HG02840 (cell line): ENCODE data around the gene SLC5A7.

ENCODE experiments used
- ATAC-seq: cut with Tn5 transposase; IDR thresholded peaks from one replicate; pipeline ENCODE4 v1.9.1; 2021; ENCODE audit warnings: mild to moderate bottlenecking, moderate library complexity, moderate number of reproducible peaks; ENCODE audit not compliant: unreplicated experiment, low FRiP score

SLC5A7 gene

GRCh38 chr2:107986278-107987217 lies at the start of gene SLC5A7:
Gene SLC5A7 (plus strand): TSS chr2:107986524. CDS start chr2:107988156, 1,632 bp downstream.
- no peak for ATAC-seq

DNA sequence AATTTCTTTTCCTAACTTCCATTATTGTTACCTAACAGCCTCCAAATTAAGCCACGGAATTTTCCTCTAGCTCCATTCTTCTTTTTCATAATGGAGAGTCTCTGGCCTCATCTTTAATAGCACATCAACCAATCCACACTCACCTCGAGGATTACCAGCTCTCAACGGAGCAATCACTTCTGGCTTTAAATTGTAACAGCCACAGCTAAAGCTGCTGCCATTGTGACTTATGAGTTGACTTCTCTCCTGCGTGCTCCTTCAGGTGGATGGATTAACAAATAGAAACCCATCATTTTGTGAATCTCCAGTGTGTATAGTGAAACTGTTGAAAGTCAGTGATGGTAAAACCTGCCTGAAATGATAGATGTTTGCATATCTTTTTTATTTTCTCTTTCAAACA lies 24.9 kb upstream of the SLC5A7 start:
- ATAC-seq = no peak

- ATAC-seq = no peak
Observed at GRCh38 chr2:107964185-107964584, 22.1 kb upstream of the SLC5A7 start.

- no peak for ATAC-seq
Observed at GRCh38 chr2:107984707-107985106, 1.6 kb upstream of the SLC5A7 start.

- ATAC-seq = no peak
Observed at GRCh38 chr2:107988108-107988507, 1.8 kb downstream of the SLC5A7 start.

DNA sequence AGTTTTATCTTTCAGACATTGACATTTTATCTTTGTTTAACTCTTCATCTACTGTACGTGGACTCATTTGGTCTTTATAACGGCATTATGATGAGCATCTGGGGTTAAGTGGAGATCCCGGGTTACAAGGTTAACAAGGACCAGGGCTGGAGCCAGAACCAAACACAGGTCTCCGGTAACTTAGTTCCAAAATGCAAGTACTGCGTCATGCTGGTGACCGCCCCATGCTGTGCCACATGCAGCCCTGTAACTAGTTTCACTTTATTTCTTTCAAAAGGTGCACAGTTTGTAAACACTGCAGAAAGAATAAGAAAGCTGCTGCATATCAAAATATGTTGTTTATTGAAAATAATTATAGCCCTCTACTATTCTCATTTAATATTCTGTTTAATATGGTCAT lies 3.1 kb downstream of the SLC5A7 start:
- no peak for ATAC-seq

- ATAC-seq = no peak
Observed at GRCh38 chr2:107990718-107991117, 4.4 kb downstream of the SLC5A7 start.

- no peak for ATAC-seq
Observed at GRCh38 chr2:107992069-107992468, 5.7 kb downstream of the SLC5A7 start.

DNA sequence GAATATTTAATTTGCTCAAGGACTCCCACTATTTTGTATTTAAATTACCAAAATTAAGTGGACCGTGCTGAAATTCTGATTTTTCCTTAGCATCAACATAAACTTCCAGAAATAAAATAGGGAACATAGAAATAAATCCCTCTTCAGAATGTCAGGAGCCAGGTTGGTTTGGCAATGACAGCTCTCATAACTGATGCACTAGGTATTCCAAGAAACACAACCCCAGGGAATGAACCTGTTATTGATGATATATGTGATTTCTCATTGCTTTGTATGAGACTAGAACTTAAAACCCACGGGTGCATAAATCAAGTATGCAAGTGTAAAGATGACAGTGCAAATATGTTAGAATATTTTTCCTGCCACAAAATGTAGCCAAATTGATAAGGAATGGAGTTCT lies 12.8 kb downstream of the SLC5A7 start:
- no peak for ATAC-seq

- no peak for ATAC-seq
Observed at GRCh38 chr2:108010912-108011591, 24.7 kb downstream of the SLC5A7 start.

GRCh38 chr2:108013305-108013704 lies 27.0 kb downstream of the SLC5A7 start:
- ATAC-seq = no peak

DNA sequence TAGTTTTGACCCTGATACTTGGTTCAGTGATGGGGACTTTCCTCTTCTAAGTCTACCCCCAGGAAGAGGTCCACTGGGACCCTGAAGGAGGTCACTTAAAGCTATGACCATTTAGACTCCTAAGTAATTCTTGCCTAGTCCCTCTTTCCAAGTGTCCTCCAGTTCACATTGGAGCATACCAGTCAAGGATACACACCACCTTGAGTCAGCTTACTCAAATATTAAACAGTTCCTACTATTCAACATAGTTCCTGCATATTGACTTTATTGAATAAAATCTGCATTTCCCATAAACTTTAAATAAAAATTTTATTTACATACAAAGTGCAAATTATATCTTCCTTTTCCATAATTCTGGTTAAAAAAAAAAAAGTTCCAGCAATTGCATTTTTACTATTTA lies 36.3 kb downstream of the SLC5A7 start:
- no peak for ATAC-seq

DNA sequence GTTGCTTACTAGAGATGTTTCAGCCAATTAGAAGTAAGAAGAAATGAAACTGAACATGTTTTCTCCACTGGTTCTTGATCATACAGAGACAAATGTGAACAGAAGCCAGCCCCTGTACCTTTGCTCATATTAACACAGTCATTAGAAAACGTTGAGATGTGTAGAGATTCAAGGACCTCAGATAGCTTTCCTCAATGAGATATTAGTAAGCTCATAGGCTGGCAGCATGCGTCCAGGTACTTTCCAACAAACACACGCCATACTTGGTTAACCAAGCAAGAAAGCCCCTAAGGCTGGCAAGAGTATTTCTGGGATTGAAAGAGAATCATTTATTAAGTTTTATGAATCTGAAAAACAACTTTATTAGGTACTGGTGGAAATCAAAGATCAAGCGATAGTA lies 37.5 kb downstream of the SLC5A7 start:
- no peak for ATAC-seq

GRCh38 chr2:108026092-108026794 lies 39.9 kb downstream of the SLC5A7 start:
- ATAC-seq = no peak

GRCh38 chr2:108029496-108029895 lies 43.2 kb downstream of the SLC5A7 start:
- no peak for ATAC-seq

- ATAC-seq = no peak
Observed at GRCh38 chr2:108029912-108030311, 43.6 kb downstream of the SLC5A7 start.

GRCh38 chr2:108031471-108031941 lies 45.2 kb downstream of the SLC5A7 start:
- no peak for ATAC-seq

DNA sequence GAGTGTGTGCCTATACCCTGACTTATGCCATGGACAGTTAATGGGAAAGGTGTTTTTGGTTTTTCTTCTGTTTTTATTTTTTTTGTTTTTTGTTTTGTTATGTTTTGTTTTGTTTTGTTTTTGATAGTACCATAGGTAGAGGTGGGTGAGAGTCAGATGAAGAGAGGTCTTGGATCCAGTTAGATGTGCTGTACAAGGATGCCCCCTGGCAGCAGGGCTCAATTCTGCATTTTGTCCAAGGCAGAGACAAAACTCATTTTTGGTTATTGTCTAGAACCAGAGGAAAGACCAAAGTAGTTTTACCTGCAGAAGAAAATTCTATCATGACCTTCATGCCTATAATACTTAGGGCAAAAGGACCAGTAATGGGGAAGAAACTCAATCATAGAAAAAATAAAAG lies 48.5 kb downstream of the SLC5A7 start:
- no peak for ATAC-seq

DNA sequence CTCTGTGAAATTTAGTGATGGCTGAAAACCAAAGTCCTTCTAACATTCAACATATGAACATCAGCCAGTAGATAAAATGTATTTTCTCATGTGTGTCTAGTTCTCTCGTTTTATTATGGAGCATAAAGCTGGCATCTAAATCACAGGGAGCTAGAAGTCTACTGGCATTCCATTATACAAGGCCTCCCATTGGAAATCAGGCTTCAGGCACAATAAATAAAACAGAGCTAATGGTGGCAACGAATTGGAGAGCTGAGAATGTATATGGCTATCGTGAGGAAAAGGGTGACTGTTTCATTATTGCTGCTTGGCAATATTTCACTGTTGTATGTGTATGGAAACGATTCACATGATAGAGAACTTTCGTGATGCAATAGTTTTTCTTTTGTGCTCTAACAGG lies 62.4 kb downstream of the SLC5A7 start:
- no peak for ATAC-seq

DNA sequence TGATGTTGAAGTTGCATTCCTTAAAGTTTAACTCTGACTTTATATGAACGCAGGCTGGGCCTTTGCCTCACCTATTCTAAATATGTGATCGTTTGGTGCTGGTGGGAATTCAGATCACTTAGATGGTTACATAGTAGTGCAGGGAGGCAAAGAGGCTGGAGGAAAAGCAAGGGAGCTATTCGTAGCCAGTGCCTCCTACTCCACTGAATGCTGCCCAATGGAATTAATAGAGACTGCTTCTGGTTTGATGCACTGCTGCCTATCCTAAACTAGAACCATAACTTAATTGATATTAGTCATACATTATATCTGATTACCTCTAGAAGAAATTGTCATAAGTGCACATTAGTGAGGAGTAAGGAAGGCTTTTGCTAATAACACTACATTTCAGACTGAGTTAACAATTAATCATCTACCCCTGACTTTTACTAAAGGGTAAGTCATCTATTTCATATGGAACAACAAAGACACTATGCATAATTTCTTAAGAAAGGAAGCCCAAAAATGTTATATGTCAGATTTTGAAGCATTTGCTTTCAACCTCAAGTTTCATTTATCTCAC lies 72.3 kb downstream of the SLC5A7 start:
- ATAC-seq = no peak
